HPDE6-E6E7 (cell line): ENCODE measurements around the gene RALGPS1.

Experiments
- DNase-seq: peaks from one replicate; pipeline ENCODE4 v3.0.0; 2011; ENCODE audit warnings: missing footprints; ENCODE audit errors: extremely low spot score

RALGPS1 gene

DNA sequence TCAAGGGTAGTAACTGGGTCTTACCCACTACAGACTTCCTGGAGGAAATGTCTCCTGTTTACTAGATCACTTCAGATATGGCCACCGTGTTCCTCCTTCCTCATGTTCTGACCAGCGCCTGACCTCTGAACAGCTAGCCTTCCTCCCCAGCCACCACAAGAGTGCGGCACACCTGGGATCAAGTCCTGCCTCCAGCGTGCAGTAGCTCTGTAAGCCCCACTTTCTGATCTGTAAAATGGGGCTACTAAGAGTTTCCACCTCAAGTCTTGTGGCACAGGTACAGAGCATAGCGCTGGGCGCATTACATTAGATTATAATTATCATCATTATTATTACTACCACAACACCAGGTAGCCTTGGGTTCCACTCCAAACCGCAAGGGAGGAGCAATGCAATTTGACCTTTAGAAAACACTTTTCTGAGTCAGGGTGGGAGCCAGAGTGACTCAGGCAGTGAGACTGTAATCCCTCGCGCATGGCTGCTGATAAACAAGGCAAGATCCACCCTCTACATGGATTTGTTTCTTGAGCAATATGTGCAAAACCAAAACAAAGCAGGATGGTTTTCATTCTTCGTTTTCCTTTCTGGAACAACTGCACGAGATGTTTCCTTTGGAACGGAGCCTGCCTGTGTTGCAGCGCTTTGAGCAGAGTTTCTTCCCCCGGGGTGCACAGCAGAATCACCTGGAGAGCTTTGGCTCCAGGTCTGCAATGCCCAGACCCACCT is 272.8 kb downstream of the RALGPS1 start:
- DNase-seq: peak; percentile 95

DNA sequence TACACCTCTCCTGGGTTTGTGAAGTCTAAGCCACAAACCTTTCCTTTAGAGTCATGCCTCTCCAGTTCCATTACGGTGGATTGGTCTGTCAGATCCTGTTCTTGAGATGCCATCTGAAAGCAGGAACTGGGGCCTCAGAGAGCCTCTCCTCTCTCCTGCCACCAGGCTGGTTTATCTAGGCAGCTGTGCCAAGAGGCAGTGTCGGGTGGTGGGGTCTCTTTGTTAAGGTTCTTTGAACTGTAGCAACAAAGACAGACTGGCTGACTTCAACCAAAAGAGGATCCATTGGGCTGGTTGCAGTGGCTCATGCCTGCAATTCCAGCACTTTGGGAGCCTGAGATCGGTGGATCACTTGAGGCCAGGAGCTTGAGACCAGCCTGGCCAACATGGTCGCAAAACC is 273.8 kb downstream of the RALGPS1 start:
- DNase-seq: no peak

- no peak for DNase-seq
Observed at GRCh38 chr9:127189628-127190027, 275.0 kb downstream of the RALGPS1 start.

DNA sequence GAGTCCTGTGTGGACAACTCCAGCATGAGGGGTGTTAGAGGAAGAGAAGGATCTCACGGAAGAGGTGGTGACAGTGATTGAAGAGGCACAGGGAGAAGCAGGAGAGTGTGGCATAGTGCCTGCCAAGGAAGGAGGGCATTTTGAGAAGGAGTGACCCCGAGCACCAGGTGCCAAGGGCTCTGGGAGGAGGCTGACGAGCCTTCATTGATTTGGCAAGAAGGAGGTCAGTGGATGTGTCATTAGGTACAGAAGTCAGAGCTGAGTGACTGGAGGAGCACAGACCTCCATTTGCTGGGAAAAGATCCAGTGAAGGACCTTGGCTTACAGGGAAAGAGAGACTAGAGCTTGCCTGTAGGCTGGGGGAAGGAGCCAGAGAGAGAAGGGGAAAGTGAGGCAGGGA is 278.2 kb downstream of the RALGPS1 start:
- DNase-seq: no peak

DNA sequence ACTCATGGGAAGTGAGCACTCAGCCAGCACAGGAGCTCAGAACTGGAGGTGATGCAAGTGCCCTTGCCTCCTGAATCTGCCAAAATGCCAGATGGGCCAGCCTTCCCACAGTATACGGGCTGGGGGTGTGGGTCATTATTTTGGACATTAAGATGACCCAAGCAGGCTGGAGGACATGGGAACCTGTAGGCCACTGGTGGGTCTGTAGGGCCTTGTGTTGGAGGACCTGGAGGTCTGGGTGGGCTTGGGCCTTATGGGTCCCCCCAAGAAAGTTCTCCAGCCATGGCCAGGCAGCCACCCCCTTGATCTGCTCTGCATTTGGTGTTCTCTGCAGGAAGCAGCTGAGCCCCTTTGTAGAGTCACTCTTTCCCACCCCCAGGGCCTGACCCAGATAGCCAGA is 278.9 kb downstream of the RALGPS1 start:
- DNase-seq: no peak

DNA sequence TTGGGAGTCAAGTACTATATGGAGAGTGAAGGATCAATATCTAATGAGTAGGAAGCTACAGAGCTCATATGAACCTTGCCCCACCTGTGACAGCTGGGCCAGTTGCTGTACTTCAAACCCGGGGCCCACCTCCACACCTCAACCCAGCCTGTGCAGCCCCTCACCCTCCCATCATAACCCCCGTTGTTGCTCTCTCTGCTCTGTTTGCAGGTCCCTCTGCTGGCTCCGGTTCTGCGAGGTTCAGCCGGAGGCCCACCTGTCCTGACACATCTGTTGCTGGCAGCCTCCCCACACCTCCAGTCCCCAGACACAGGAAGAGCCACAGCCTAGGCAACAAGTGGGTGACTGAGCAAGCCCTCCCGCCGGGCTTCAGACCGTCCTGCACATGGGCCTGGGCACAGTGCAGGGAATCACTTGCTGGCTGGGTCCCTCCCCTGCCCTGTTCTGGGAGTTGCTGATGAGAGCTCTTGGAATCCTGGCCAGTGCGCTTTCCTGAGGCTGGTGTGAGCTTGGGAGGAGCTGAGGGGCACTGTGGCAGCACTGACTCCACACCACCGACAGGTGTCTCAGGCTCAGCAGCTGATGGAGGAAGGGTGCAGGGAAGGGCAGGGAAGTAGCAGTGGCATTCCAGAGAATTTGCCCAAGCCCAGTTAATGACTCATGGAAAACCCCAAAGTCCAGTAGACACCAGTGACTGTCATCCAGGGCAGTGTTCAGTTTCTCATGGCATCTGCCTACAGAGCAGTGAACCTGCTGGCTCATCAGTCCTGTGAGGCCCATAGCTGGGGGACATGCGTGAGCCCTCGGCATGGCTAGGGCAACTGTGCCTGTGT is 280.5 kb downstream of the RALGPS1 start:
- peak; percentile 25 for DNase-seq

DNA sequence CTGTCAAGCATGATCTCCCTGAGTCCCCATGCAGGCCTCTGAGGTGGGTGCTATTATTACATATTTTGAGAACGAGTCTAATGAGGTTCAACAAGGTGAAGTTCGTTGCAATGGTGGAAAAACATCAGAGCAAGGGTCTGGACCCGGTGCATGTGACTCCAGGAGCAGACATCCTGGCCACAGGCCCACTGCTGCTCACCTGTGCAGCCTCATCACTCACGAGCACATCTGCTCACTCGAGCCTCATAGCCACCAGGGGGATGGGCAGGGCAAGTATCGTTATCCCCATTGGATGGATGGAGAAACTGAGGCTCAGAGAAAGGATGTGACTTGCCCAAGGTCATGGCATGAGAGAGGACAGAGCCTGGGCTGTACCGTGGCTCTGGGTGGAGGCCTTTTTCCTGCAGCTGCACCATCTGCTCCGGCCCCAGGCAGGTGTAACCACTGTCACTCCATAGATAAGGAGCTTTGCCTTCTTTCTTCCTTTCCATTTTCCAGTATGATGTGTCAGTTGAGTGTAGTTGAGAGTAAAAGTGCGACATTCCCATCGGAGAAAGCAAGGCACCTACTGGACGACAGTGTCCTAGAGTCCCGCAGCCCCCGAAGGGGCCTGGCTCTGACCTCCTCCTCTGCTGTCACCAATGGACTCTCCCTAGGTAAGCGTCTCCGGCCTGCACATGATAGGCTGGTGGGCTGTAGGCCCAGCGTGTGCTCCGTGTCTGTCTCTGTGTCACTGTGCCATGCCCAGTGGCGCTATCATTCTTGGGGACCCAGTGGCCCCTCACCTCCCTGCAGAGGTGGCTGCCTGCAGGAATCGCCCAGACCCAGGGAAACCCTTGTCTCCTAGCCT is 281.6 kb downstream of the RALGPS1 start:
- no peak for DNase-seq

- DNase-seq: no peak
Observed at GRCh38 chr9:127196826-127197145, 282.2 kb downstream of the RALGPS1 start.

DNA sequence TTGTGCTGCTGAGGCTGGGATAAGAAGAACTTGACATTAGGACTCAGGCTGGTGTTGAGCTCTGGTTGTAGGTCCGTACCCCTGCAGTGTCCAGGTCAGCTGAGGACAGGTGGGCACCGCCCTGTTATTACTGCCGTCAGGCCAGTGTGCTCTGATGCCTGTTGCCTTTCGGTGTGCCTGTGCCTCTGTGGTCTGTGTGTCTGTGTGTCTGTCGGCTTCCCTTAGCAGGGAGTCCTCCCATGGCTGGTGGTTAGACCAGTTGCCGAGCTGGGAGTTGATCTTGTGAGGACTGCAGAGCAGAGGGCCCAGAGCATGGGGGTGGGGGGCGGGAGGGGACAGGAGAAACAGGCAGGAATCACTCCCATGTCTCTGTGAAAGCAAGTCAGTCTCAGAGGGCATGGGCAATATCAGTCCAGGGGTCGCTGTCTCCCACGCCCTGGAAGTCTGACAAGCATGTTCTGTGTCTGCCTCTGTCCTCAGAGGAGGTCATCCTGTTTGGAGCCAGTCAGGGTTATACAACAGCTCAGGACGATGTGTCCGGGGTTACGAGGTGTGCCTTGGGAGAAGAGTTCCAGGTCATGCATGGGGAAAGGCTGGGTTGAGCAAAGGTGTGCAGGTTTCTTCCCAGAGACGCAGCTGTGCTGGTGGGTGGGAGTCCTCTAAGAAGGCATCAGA is 282.7 kb downstream of the RALGPS1 start:
- no peak for DNase-seq

- DNase-seq: no peak
Observed at GRCh38 chr9:127197861-127198430, 283.4 kb downstream of the RALGPS1 start.

GRCh38 chr9:127198587-127198986 is 284.0 kb downstream of the RALGPS1 start:
- no peak for DNase-seq

- DNase-seq: peak; percentile 61
Observed at GRCh38 chr9:127199001-127199791, 284.6 kb downstream of the RALGPS1 start.

DNA sequence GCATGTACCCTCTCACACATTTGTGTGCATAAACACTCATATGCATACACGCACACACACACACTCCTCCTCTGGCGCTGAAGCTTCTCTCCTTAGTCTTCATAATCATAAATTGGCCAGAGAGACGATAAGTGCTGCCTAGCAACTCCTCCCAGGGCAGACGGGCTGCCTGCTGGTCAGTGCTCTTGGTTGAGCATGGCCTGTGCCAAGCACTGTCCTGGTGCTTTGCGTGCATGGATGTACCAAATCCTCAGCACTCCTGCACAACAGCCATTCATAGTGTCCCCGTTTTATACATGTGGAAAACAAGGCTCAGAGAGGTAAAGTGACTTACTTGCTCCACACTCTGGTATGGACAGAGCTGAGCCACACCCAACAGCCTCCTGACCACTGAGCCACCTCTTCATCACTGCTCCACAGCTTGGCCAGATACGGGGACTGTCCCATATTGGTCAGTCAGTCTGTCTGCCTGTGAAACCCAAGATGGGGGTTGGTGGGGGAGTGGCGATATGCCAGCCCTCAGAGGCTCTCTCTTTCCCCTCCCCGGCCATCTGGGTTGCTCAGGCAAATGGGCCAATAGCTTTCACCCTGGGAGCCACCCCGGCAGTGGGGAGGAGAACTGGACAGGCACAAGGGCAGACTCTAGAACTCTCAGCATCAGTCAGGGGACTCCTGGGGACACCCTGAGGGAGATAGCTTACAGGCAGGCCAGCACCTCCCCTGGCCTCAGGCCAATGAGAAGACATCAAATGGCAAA is 285.7 kb downstream of the RALGPS1 start:
- no peak for DNase-seq

- no peak for DNase-seq
Observed at GRCh38 chr9:127201071-127201541, 286.5 kb downstream of the RALGPS1 start.

DNA sequence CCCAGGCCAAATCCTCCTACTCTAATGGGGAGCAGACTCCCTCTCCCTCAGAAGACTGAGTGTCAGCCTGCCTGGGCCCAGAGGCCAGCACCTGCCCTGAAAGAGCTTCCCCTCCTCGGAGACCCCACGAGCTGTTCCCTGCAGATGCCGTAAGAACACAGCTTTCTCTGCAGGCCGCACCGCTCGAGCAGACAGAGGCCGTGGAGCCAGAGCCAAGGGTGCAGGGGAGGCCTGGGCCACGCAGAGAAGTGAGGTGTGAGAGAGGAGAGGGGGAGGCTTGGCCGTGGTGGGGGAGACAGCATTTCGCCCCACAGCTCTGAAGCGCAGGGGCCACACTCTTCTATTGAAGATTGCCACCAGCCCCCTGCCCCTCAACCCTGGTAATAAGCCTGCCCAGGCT is 287.1 kb downstream of the RALGPS1 start:
- DNase-seq: no peak

GRCh38 chr9:127202461-127203169 is 288.0 kb downstream of the RALGPS1 start:
- DNase-seq: no peak

DNA sequence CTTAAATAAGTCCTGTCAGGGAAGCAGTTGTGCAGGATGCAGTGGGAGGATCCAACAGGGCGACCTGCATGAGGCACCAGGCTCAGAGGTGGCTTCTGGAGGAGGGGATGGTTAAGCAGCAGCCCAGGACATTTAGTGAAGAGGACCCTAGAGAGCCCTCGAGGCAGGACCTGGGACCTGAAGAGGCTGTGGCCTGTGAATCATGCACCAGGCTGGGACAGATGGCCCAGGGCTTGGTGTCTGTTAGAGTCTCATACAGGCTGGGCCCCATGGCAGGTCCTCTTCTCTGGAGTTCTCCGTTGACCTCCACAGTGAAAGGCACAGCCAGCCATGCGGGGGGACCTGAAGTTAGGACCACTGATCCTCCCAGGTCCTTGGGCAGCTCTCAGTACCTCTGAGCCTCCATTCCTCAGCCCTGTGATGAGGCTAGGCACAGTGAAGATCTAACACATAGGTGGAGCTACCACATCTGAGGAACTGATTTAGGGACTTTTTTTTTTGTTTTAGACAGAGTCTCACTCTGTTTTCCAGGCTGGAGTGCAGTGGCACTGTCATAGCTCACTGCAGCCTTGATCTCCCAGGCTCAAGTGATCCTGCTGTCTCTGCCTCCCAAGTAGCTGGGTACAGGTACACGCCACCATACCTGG is 289.2 kb downstream of the RALGPS1 start:
- DNase-seq: no peak

- no peak for DNase-seq
Observed at GRCh38 chr9:127204771-127205470, 290.3 kb downstream of the RALGPS1 start.
